Osteocyte (in vitro differentiated cells): ENCODE measurements around the gene AFDN. TPM values are rescaled to one million over a fixed set of nuclear protein-coding genes. Genes with fewer than 3 reads are reported as not detected.

Source experiments
- DNase-seq: peaks from one replicate; pipeline ENCODE4 v3.0.0; 2021; ENCODE audit warnings: mixed read lengths; ENCODE audit not compliant: unreplicated experiment; ENCODE audit errors: extremely low spot score
- H3K27ac Mint-ChIP-seq: one replicate; pipeline ENCODE4 v1.8.0; 2021; ENCODE audit warnings: mild to moderate bottlenecking, mixed read lengths; ENCODE audit not compliant: unreplicated experiment
- H3K27me3 Mint-ChIP-seq: one replicate; pipeline ENCODE4 v1.8.0; 2021; ENCODE audit warnings: mixed read lengths; ENCODE audit not compliant: unreplicated experiment
- H3K36me3 Mint-ChIP-seq: one replicate; pipeline ENCODE4 v1.8.0; 2021; ENCODE audit warnings: mixed read lengths; ENCODE audit not compliant: unreplicated experiment
- H3K4me1 Mint-ChIP-seq: one replicate; pipeline ENCODE4 v1.8.0; 2021; ENCODE audit warnings: mixed read lengths; ENCODE audit not compliant: unreplicated experiment
- H3K4me3 Mint-ChIP-seq: one replicate; pipeline ENCODE4 v1.8.0; 2021; ENCODE audit warnings: mild to moderate bottlenecking, moderate library complexity, mixed read lengths; ENCODE audit not compliant: unreplicated experiment
- H3K9me3 Mint-ChIP-seq: one replicate; pipeline ENCODE4 v1.8.0; 2021; ENCODE audit warnings: mixed read lengths; ENCODE audit not compliant: unreplicated experiment
- long read RNA-seq: library from polyadenylated mRNA; unstranded; transcript quantifications from one replicate; pipeline ENCODE4 v2.0.0, GENCODE V29; 2021
- total RNA-seq: library from RNA; stranded (reverse); gene quantifications from 2 replicates; pipeline ENCODE4 v1.2.1, GENCODE V29; 2021
- TF ChIP-seq, protein P1 (sequence below): fragments of 200-600 bp; sonication (generic); IDR thresholded peaks from 2 replicates; pipeline ENCODE4 v1.5.0; 2021; ENCODE audit warnings: antibody characterized with exemption, mild to moderate bottlenecking, moderate library complexity

AFDN gene, protein sequence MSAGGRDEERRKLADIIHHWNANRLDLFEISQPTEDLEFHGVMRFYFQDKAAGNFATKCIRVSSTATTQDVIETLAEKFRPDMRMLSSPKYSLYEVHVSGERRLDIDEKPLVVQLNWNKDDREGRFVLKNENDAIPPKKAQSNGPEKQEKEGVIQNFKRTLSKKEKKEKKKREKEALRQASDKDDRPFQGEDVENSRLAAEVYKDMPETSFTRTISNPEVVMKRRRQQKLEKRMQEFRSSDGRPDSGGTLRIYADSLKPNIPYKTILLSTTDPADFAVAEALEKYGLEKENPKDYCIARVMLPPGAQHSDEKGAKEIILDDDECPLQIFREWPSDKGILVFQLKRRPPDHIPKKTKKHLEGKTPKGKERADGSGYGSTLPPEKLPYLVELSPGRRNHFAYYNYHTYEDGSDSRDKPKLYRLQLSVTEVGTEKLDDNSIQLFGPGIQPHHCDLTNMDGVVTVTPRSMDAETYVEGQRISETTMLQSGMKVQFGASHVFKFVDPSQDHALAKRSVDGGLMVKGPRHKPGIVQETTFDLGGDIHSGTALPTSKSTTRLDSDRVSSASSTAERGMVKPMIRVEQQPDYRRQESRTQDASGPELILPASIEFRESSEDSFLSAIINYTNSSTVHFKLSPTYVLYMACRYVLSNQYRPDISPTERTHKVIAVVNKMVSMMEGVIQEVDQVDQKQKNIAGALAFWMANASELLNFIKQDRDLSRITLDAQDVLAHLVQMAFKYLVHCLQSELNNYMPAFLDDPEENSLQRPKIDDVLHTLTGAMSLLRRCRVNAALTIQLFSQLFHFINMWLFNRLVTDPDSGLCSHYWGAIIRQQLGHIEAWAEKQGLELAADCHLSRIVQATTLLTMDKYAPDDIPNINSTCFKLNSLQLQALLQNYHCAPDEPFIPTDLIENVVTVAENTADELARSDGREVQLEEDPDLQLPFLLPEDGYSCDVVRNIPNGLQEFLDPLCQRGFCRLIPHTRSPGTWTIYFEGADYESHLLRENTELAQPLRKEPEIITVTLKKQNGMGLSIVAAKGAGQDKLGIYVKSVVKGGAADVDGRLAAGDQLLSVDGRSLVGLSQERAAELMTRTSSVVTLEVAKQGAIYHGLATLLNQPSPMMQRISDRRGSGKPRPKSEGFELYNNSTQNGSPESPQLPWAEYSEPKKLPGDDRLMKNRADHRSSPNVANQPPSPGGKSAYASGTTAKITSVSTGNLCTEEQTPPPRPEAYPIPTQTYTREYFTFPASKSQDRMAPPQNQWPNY (N-terminal part only)
- total RNA-seq, result 67.3 and 72.2 TPM in 2 replicates
- long read RNA-seq, partial matches to known transcripts, result 1 of 11 reads
- long read RNA-seq, other reads (novel, unspliced or antisense), result 9 of 11 reads

- peaks cover 41% of the 10 kb centered on the region for H3K4me1 Mint-ChIP-seq
- TF ChIP-seq, protein P1, sequence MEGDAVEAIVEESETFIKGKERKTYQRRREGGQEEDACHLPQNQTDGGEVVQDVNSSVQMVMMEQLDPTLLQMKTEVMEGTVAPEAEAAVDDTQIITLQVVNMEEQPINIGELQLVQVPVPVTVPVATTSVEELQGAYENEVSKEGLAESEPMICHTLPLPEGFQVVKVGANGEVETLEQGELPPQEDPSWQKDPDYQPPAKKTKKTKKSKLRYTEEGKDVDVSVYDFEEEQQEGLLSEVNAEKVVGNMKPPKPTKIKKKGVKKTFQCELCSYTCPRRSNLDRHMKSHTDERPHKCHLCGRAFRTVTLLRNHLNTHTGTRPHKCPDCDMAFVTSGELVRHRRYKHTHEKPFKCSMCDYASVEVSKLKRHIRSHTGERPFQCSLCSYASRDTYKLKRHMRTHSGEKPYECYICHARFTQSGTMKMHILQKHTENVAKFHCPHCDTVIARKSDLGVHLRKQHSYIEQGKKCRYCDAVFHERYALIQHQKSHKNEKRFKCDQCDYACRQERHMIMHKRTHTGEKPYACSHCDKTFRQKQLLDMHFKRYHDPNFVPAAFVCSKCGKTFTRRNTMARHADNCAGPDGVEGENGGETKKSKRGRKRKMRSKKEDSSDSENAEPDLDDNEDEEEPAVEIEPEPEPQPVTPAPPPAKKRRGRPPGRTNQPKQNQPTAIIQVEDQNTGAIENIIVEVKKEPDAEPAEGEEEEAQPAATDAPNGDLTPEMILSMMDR, result no peak
- H3K27me3 Mint-ChIP-seq, result no peaks in the 10 kb centered on the region
- peak within 1 kb of the TSS; percentile 85 for H3K27ac Mint-ChIP-seq
- peak within 1 kb of the TSS; percentile 90 for H3K4me3 Mint-ChIP-seq
- no peak for DNase-seq
- no peaks in the 10 kb centered on the region for H3K9me3 Mint-ChIP-seq
- peaks cover 2% of the 10 kb centered on the region for H3K36me3 Mint-ChIP-seq
These were observed at the start of gene AFDN for GRCh38 chr6:167826896-167827582. AFDN (plus strand) TSS chr6:167826911; CDS start chr6:167827133, 222 bp downstream.

DNA sequence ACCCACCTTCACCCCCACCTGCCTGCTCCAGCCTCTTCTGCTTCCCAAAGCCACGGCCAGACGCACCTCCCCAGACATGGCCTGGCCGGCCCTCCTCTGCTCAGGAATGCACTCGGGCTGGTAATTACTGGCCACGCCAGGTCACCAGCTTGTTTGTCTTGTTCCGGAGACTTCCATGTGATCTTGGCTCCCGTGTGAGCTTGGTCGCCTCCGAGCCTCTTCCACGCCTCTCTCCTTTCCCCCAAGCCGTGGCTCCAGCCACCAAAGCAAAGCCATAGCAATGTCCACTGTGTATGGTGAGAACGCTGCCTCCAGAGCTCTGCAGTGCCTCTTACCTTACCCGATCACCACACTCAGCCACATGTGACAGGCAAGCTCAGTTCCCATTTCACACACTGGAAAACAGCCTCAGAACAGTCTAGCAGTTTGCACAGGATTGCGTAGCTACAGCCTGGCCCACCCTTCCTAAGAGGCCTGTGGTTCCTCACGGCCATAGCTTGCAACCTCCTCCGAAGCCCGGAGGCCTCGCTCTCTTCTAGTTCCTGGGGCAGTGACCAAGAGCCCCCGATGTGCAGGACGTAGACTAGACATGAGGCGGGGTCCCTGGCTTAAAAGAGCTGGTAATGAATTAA lies 48.1 kb upstream of the AFDN start:
- no peak overlapping the region for H3K4me3 Mint-ChIP-seq
- DNase-seq, result no peak
- H3K9me3 Mint-ChIP-seq, result no peaks in the 10 kb centered on the region
- peaks cover 3% of the 10 kb centered on the region for H3K4me1 Mint-ChIP-seq
- H3K27me3 Mint-ChIP-seq, result peaks cover 36% of the 10 kb centered on the region
- TF ChIP-seq, protein P1, result no peak
- no peak overlapping the region for H3K27ac Mint-ChIP-seq
- H3K36me3 Mint-ChIP-seq, result no peaks in the 10 kb centered on the region

- Mint-ChIP-seq H3K9me3 (no peaks in the 10 kb centered on the region), H3K27me3 (peaks cover 40% of the 10 kb centered on the region), H3K4me3 (no peak overlapping the region), H3K27ac (no peak overlapping the region), H3K4me1 (peaks cover 3% of the 10 kb centered on the region), H3K36me3 (no peaks in the 10 kb centered on the region)
- DNase-seq, result no peak
- TF ChIP-seq, protein P1, result no peak
These were observed 47.4 kb upstream of the AFDN start for GRCh38 chr6:167779129-167779992.
